ENCODE results near the gene MAP4K1.
A peak's percentile ranks its signal among the peaks of the same experiment; 100 is the strongest.
"Not testable (repeated sequence)": the region's sequence is repeated elsewhere in the genome, so short reads cannot be mapped to it uniquely, and the experiment has no call there.

MAP4K1 gene

DNA sequence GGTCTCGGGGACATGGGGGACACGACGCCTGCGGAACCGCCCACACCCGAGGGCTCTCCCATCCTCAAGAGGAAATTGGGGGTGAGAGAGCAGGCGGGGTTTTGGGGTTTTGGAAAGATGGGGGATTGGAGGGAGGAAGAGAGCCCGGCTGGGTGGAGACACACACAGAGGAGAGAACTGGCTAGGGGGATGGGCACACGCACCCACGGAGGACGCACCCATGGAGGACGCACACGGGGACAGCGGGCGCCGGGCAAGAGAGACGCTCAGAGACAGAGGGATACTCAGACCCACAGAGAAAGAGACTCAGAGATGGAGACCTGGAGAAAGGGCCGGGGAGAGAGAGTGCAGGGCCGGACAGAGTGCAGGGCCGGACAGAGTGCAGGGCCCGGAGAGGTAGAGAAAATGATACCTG is 52.1 kb downstream of the MAP4K1 start:
- no peak for DNase-seq

DNA sequence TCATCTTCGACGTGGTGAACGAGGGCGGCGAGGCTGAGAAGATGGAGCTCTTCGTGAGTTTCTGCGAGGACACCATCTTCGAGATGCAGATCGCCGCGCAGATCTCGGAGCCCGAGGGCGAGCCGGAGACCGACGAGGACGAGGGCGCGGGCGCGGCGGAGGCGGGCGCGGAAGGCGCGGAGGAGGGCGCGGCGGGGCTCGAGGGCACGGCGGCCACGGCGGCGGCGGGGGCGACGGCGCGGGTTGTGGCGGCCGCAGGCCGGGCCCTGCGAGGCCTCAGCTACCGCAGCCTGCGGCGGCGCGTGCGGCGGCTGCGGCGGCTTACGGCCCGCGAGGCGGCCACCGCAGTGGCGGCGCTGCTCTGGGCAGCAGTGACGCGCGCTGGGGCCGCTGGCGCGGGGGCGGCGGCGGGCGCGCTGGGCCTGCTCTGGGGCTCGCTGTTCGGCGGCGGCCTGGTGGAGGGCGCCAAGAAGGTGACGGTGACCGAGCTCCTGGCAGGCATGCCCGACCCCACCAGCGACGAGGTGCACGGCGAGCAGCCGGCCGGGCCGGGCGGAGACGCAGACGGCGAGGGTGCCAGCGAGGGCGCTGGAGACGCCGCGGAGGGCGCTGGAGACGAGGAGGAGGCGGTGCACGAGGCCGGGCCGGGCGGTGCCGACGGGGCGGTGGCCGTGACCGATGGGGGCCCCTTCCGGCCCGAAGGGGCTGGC is 52.6 kb downstream of the MAP4K1 start:
- peak; percentile 21 to 27 for DNase-seq

DNA sequence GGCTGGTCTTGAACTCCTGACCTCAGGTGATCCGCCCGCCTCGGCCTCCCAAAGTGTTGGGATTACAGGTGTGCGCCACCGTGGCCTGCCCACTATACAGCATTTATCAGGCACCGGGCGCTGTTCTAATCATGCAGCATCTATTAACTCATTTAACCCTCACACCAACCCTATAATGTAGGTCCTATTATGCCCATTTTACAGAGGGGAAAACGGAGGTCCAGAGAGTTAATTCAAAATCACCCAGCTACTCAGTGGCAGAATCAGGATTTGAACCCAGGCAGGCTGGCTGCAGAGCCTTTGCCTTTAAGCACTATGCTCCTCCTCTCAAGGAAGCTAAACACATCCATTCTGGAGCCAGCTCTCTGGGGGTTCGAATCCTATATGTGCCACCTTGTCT is 54.3 kb downstream of the MAP4K1 start:
- no peak for DNase-seq

DNA sequence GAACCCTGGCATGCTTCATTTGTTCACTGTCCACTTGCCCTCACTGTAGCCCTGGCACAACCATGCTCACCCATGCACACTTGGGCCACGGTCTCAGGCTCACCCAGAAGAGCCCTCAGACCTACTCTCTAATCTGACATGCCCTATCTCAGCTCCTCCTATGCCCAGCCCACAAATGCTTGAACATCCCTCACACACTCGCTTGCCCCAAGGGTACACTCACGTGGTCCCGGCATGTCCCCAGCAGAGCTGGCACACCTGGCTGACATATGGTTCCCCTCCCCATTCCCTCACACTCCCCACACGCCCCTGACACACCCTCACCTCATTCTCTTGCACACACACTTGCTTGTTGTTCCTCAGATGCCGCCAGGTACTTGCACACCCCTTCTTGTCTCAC is 55.7 kb downstream of the MAP4K1 start:
- DNase-seq: no peak

DNA sequence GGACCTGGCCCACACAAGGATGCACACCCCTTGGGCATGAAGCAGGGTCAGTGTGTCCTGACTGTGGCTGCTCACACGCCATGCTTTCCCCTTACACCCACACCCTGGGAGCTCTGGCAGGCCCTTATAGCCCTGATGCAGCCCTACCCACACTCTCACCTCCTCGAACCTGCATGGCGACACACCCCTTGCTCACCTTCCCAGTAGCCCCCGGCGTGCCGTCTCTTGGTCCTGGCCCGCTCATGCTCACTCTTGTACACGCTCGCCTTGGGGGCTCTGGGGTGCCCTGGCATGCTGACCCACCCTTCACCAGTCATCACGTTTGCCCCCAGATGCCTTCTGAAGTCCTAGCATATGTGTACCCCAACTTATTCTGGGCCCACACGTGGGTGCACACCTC is 56.1 kb downstream of the MAP4K1 start:
- DNase-seq: no peak

DNA sequence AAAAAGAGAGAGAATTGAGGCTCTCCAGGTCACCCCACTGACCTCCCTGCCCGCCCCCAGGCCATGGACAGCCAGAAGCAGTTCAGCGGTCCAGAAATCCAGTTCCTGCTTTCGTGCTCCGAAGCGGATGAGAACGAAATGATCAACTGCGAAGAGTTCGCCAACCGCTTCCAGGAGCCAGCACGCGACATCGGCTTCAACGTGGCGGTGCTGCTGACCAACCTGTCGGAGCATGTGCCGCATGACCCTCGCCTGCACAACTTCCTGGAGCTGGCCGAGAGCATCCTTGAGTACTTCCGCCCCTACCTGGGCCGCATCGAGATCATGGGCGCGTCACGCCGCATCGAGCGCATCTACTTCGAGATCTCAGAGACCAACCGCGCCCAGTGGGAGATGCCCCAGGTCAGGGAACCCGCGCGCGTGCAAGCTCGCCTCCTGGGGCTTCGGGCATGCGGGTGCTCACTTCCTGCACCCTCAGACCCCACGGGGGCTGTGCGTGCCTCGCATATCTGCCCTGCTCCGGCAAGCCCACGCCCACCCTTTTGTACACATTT is 56.6 kb downstream of the MAP4K1 start:
- no peak for DNase-seq

DNA sequence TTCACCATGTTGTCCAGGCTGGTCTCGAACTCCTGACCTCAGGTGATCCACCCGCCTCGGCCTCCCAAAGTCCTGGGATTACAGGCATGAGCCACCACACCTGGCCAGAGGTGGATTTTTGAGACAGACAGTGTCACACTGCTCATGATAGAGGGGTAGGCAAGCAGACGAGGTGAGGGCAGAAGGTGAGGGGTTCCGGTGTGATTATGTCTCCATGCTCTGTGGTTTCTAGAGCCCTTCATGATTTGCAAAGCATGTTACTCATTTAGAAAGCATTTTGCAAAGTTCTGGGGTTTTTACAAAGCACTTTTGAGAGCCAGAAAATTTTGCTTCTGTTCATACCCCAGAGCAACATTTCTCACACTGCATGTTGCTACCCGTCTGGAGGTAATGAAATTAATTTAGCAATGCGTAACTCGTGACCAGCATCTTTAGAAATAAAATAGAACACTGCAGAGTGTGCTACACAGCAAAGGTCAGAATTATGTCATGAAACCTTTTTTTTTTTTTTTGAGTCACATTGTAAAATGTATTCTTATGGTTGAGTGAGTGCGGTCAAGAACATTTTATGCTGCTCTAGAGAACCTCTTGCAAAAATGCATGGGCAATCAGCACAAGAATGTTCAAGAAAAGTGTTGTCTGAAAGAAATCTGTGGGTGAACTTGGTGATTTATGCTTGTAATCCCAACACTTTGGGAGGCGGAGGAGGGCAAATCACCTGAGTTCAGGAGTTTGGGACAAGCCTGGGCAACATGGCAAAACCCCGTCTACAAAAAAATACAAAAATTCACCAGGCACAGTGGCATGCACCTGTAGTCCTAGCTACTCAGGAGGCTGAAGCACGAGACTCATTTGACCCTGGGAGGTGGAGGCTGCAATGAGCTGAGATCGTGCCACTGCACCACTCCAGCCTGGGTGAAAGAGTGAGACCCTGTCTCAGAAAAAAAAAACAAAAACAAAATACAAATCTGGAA is 58.0 kb downstream of the MAP4K1 start:
- DNase-seq: peak; percentile 8 to 48

DNA sequence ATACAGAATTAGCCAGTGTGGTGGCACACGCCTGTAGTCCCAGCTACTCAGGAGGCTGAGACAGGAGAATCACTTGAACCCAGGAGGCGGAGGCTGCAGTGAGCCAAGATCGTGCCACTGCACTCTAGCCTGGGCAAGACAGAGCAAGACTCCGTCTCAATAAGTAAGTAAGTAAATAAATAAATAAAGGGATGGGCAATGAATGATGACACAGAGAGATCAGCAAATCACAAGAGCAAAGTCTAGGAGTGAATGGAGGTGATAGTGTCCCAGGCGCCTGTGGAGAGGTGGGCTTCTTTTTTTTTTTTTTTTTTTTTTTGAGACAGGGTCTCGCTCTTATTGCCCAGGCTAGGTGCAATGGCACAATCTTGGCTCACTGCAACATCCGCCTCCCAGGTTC is 58.8 kb downstream of the MAP4K1 start:
- not testable (repeated sequence) for DNase-seq

DNA sequence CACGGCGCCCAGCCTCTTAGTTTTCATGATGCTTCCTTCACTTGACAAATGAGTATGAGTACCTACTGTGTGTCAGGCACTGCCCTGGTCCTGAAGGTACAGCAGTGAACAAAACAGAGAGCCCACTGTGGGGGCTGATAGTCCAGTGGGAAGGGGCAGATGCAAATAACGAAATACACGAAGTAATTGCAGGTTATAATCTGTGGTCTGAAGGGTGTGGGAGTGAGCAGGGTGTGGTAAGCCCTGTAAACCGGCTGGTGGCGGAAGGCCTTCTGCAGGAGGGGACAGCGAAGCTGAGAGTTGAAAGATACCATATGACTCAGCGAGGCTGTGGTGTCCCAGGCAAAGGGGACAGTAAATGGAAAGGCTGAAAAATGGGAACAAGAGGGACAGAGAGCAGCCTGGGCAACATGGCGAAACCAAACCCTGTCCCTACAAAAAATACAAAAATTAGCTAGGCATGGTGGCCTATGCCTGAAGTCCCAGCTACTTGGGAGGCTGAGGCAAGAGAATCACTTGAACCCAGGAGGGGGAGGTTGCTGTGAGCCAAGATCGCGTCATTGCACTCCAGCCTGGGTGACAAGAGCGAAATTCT is 60.5 kb downstream of the MAP4K1 start:
- DNase-seq: peak; percentile 40 to 46

DNA sequence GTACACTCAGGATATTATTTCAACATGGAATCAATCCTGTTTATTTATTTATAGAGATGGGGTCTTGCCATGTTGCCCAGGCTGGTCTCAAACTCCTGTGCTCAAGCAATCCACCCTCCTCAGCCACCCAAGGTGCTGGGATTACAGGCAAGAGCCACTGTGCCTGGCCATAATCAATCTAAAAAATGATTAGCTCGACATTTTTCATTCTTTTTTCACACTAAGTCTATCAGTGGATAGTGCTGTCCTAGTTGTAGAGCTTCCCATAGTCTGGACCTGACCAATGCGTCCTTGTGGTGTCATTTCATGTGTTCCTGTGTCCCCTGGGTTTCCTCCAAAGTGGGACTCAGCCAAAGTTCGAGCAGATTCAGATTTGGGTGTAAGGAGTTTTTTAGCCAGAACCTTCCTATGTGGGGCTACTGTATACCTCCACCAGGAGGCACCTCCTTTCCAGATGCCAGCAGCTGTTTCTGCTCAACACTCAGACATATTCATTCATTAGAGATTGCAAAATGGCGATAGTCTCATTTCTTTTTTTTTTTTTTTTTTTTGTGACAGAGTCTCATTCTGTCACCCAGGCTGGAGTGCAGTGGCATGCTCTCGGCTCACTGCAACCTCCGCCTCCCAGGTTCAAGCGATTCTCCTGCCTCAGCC is 61.1 kb downstream of the MAP4K1 start:
- peak in 1 of 2 donors; percentile 22 for DNase-seq

DNA sequence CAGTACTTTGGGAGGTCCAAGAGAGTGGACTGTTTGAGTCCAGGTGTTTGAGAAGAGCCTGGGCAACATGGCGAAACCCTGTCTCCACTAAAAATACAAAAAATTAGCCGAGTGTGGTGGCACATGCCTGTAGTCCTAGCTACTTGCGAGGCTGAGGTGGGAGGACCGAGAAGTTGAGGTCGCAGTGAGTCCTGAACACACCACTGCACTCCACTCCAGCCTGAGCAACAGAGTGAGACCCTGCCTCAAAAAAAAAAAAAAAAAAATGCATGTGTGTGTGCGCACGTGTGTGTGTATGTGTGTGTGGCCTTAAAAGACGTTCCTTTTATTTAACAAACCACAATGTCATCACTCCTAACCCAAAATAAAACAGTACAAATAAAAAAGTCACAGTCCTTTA is 62.6 kb downstream of the MAP4K1 start:
- DNase-seq: no peak

DNA sequence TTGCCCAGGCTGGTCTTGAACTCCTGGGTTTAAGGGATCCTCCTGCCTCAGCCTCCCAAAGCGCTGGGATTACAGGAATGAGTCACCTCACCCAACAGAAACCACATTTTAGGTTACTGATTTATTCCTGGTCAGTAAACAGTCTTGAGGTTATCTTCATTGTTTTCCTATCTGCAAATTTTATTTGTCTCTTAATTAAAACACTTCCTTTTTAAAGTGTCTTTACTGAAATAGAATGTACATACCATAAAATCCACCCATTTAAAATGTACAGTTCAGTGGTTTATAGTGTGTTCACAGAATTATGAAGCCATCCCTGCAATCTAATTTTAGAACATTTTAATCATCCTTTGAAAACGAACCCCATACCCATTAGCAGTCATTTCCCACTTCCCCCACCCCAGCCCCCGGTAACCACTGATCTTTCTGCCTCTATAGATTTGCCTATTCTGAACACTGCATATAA is 63.0 kb downstream of the MAP4K1 start:
- no peak for DNase-seq

DNA sequence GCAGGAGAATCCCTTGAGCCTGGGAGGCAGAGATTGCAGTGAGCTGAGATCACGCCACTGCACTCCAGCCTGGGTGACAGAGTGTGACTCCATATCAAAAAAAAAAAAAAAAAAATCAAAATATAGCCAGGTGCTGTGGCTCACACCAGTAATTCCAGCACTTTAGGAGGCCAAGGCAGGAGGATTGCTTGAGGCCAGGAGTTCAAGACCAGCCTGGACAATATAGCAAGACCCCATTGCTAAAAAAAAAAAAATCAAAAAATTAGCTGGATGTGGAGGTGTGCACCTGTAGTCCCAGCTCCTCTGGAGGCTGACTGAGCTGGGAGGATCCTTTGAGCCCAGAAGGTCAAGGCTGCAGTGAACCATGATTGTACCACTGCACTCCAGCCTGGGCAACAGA is 64.5 kb downstream of the MAP4K1 start:
- not testable (repeated sequence) for DNase-seq

DNA sequence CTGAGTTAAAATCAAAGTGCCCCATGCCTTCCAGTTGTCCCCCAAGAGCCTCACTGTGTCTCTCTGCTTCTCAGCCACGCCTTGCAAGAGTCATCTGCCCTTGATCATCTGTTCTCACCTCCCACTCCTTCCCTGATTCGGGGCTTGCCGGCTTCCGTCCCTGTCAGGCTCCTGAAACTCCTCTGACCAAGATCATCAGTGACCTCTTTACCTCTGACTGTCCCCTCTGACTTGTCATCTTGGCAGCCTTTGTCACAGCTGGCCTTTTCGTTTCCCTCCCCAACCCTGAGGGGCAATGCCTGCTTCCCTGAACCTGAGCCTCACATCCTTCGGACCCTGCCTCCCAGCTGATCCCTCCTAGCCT is 66.3 kb downstream of the MAP4K1 start:
- no peak for DNase-seq

DNA sequence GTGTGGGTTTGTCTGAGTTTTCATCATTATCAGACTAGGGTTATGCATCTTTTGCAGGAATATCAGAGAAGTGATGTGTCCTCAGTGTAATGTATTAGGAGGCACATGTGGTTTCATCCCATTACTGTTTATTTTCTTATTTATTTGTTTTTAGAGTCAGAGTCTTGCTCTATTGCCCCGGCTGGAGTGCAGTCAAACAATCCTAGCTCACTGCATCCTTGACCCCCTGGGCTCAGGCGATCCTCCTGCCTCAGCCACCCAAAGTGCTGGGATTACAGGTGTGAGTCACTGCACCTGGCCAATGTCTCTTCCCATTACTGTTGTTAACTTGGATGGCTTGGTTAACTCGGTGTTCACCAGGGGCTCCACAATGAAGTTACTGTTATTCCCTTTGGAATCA is 67.4 kb downstream of the MAP4K1 start:
- no peak for DNase-seq

DNA sequence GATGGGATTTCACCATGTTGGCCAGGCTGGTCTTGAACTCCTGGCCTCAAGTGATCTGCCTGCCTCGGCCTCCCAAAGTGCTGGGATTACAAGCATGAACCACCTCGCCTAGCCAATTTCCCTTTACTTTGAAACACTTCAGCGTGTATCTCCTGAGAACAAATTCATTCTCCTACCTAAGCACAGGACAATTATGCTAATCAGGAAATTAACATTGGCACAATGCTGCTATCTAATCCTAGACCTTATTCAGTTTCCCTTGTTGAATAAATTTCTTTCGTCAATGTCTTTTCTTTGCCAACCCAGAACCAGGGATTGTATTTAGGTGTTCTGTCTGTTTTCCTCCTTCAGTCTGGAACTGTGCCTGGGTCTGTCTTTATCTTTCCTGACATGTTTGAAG is 67.8 kb downstream of the MAP4K1 start:
- no peak for DNase-seq

DNA sequence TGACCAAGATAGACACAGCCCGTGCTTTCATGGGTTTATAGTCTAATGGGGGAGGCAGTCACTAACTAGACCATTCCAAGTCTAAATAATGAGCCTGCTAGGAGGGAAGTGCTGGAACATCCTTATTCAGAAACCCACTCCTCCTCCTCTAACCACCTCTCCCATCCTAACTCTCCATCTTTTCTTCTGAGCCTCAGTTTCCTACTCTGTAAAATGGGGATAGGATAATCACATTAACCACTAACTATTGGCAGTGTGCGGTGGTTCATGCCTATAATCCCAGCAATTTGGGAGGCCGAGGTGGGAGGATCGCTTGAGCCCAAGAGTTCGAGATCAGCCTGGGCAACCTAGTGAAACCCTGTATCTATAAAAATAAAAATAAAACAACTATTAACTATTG is 68.7 kb downstream of the MAP4K1 start:
- DNase-seq: no peak

DNA sequence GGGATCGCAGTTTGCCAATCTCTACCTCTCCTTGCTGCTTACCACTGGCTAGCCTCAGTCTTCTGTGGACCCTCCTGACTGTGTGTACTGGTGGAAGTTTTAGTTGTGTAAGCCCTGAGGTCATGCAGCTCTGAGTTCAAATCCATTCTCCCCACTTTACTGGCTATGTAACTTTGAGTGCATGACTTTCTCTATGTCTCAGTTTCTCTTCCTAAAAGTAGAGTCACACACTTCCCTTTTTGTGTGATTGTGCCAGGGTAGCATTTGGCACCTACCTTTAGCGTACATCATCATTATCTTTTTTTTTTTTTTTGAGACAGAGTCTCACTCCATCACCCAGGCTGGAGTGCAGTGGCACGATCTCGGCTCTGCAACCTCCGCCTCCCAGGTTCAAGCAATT is 70.3 kb downstream of the MAP4K1 start:
- DNase-seq: no peak

DNA sequence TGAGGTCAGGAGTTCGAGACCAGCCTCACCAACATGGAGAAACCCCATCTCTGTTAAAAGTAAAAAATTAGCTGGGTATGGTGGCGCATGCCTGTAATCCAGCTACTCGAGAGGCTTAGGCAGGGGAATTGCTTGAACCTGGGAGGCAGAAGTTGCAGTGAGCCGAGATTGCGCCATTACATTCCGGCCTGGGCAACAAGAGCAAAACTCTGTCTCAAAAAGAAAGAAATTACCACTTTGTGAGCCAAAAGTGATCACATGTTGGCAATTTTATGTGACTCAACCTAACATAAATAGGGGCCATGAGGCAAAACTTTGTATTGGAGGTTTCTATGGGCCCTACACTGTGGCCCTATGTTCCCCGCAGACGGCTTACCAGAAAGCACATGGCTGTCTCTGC is 72.2 kb downstream of the MAP4K1 start:
- no peak for DNase-seq

DNA sequence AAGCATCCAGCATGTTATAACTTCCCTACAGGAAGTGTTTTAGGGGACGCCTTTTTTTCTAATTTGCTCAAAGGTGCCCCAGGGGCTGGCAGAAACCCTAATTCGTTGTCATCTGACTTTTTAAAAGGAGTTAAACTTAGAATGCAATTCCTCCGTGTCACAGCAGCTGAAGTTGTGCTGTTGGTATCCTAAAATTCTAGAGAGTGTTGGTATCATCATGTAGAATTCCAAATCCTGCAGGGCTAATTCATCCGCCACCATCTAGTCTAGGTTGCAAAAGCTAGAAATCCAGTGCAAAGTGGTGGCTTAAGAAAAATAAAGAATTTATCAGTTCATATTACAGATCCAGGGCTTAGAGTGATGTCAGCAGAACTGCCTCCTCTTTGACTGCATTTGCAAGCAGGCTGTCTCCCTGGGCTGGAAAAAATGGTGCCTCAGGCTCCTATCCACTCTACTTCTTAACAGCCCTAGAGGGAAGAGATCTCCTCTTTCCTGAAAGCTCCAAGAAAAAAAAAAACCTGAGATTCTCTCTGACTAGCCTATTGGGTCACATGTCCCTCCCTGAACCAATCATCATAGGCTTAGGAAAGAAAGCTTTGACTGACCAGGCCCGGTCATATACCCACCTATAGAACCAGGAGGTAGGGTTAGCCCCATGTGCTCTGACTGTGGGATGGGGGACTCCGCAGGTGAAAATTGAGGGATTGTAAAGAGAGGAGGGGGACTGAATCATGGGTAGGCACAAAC is 73.0 kb downstream of the MAP4K1 start:
- peak in 1 of 2 donors; percentile 74 for DNase-seq

DNA sequence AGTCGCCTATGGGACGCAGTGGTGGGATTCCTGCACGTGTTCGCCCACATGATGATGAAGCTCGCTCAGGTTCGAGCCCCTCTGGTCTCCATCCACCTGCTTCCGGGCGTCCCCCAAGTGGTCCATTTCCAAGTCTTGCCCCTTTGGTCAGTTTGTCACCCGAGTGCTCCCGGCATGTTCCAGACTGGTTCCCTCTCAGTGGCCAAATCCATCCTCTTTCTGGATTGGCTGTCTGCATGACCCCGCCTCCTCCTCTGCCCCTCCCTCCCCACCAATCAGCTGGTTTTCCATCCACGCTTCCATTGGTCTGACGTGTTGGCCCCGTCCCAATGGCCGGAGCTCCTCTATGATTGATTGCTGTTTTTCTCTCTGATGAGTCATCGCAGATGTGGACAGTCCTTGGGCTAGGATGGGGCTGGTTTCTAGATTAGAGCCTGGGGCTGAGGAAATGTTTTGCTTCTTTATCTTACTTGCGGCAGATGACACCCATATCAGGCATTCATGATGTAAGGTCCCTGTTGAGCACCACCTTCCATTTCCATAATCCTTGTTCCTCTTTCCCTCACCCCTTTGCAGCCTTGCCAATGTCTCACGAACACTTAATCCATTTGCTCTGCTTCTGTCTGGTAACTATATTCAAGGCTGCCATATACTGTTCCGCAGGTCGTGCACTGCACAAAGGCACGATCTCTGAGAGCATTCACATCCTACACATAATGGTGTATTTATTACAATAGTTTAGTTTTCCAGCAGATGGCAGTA is 73.8 kb downstream of the MAP4K1 start:
- DNase-seq: peak; percentile 20 to 63

Measured in CD4-positive, alpha-beta T cell treated with Interleukin-1 beta for 1 hour (primary cell).